CD4-positive, alpha-beta T cell (primary cell): Measurements from ENCODE around the gene CILP. TPM values are rescaled to one million over a fixed set of nuclear protein-coding genes. Genes with fewer than 3 reads are reported as not detected.

Experiments
- ATAC-seq: fragments of 200-7000 bp; cut with Tn5 transposase; one replicate; pipeline ENCODE4 v1.10.0; 2022; ENCODE audit warnings: mild to moderate bottlenecking; ENCODE audit not compliant: poor library complexity
- CTCF ChIA-PET: fragments of 350-600 bp; sonication (Branson Sonifier 250); formaldehyde crosslinking; loops from one replicate; lab custom pipeline; 2021; ENCODE audit warnings: antibody characterized with exemption, inconsistent platforms; lab: Charles Lee
- POLR2A ChIA-PET: fragments of 350-600 bp; sonication (Branson Sonifier 250); formaldehyde crosslinking; loops from one replicate; lab custom pipeline; 2021; ENCODE audit warnings: antibody characterized with exemption, inconsistent platforms; lab: Charles Lee
- DNase-seq, 14 experiments: peaks; one replicate each; pipeline ENCODE4 v3.0.0-alpha.2; 2013 to 2020; ENCODE audit warnings: mixed read lengths in 2 of 14
- H3K27ac ChIP-seq, 2 donors: one replicate each; pipeline versions ENCODE4 v1.5.1 to v1.7.0; 2013; ENCODE audit warnings: low read length in 2 of 2, low read depth in 1 of 2, mild to moderate bottlenecking in 1 of 2
- H3K27me3 ChIP-seq, 2 experiments: 1 replicate in 1 of 2; 2 replicates in 1 of 2; pipeline versions ENCODE4 v1.6.1 to v1.7.0; 2013; ENCODE audit warnings: low read length in 2 of 2, control low read depth in 1 of 2, mild to moderate bottlenecking in 1 of 2, moderate library complexity in 1 of 2; ENCODE audit not compliant: insufficient read depth in 2 of 2, control insufficient read depth in 1 of 2
- H3K36me3 ChIP-seq: one replicate; pipeline ENCODE4 v1.6.1; 2013; ENCODE audit warnings: low read length, control low read depth; ENCODE audit not compliant: insufficient read depth
- H3K4me1 ChIP-seq: one replicate; pipeline ENCODE4 v1.6.1; 2013; ENCODE audit warnings: low read length, control low read depth; ENCODE audit not compliant: insufficient read depth
- H3K4me3 ChIP-seq: one replicate; pipeline ENCODE4 v1.5.1; 2013; ENCODE audit warnings: mild to moderate bottlenecking, low read length, moderate library complexity
- H3K9me3 ChIP-seq, 2 experiments: 1 replicate in 1 of 2; 2 replicates in 1 of 2; pipeline versions ENCODE4 v1.6.1 to v1.7.0; 2013; ENCODE audit warnings: low read length in 2 of 2, mild to moderate bottlenecking in 2 of 2, control low read depth in 1 of 2, moderate library complexity in 1 of 2; ENCODE audit not compliant: control insufficient read depth in 1 of 2, insufficient read depth in 1 of 2
- H3K27ac Mint-ChIP-seq: one replicate; pipeline ENCODE4 v1.8.0; 2020; ENCODE audit warnings: mixed read lengths
- H3K27me3 Mint-ChIP-seq: one replicate; pipeline ENCODE4 v1.8.0; 2021; ENCODE audit warnings: mixed read lengths
- H3K36me3 Mint-ChIP-seq: one replicate; pipeline ENCODE4 v1.8.0; 2021; ENCODE audit warnings: low read depth, mixed read lengths
- H3K4me1 Mint-ChIP-seq: one replicate; pipeline ENCODE4 v1.8.0; 2021; ENCODE audit warnings: low read depth, mixed read lengths
- H3K4me3 Mint-ChIP-seq: one replicate; pipeline ENCODE4 v1.8.0; 2020; ENCODE audit warnings: mild to moderate bottlenecking, mixed read lengths
- H3K9me3 Mint-ChIP-seq: one replicate; pipeline ENCODE4 v1.8.0; 2020; ENCODE audit warnings: mixed read lengths
- CTCF ChIP-seq: fragments of 200-600 bp; IDR thresholded peaks from one replicate; pipeline ENCODE4 v1.8.0; 2022; ENCODE audit warnings: antibody characterized with exemption, mild to moderate bottlenecking
- intact Hi-C, 2 experiments: fragments of 100-400 bp; cut with DNase I in 1 of 2; cut with micrococcal nuclease in 1 of 2; formaldehyde crosslinking; loops; one replicate each; pipeline versions ENCODE4 v1.15.1 to v1.9.0; 2023 to 2025; cut with DNase I, micrococcal nuclease
- total RNA-seq, 174 experiments: library from RNA in 2 of 174; stranded (reverse) in 2 of 174; gene quantifications; one replicate each; pipeline ENCODE4 v1.2.3 and lab custom pipeline; 2021 to 2026

Gene CILP
- total RNA-seq, 2 experiments from 2014 or later = 0.31 to 0.33 TPM

DNA sequence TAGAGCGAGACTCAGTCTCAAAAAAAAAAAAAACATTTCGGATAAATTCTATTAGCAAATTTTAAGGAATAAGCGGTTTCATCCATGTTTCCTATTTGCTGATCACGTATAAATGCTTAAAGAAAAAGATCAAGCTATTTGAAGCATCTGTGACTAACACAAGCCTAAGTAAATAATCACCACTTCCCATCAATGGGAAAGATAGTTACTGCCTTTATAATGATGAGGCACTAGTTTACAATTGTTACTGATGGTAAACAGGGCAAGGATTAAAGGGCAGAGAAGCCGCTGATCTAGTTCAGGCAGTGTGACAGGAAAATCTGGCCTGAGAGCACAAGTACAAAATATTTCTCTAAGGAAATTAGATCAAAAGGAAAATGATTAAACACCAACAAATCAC is 39.8 kb downstream of the CILP start:
- Mint-ChIP-seq H3K27ac (no peak overlapping the region), H3K4me3 (no peak overlapping the region), H3K9me3 (no peaks in the 10 kb centered on the region), H3K4me1 (peaks cover 14% of the 10 kb centered on the region), H3K36me3 (peaks cover 59% of the 10 kb centered on the region), H3K27me3 (no peaks in the 10 kb centered on the region)
- Histone ChIP-seq H3K27ac (no peak overlapping the region), H3K4me3 (no peak overlapping the region), H3K36me3 (peaks cover 57% of the 10 kb centered on the region), H3K4me1 (no peaks in the 10 kb centered on the region), H3K27me3 (no peaks in the 10 kb centered on the region), H3K9me3 (no peaks in the 10 kb centered on the region)
- TF ChIP-seq CTCF = no peak
- ATAC-seq = no peak
- intact Hi-C loops = no loop called here
- CTCF ChIA-PET = no interaction called here
- DNase-seq = no peak
- POLR2A ChIA-PET = no interaction called here

DNA sequence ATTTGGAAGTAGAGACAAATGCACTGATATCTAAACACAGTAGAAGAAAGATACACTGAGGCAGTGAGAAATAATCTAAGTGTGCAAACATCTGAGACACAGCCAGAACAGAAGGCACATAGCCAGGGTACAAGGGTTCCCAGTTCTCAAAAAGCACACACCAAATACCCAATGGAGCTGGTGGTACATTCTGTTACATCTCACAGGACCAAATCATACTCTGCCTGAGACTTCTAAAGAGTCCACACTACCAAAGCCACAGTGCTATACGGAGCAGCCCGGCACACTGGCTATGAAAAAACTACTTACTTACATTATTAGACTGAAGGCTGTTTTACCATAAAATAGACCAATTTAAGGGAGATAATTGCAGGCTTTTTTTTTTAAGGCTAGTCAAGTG is 45.4 kb downstream of the CILP start:
- TF ChIP-seq CTCF = no peak
- H3K4me1 Mint-ChIP-seq = peaks cover 11% of the 10 kb centered on the region
- no peaks in the 10 kb centered on the region for H3K9me3 Mint-ChIP-seq
- peak overlapping the region; percentile 12 for H3K27ac Mint-ChIP-seq
- H3K4me3 Mint-ChIP-seq = no peak overlapping the region
- DNase-seq = no peak
- Histone ChIP-seq H3K4me1 (no peaks in the 10 kb centered on the region), H3K36me3 (peaks cover 60% of the 10 kb centered on the region), H3K9me3 (no peaks in the 10 kb centered on the region), H3K4me3 (no peak overlapping the region), H3K27ac (no peak overlapping the region), H3K27me3 (no peaks in the 10 kb centered on the region)
- POLR2A ChIA-PET = interaction anchor here (1.1 kb wide), 1 partner anchor 121 kb away, joined by 3 read pairs; the partner anchor contains the start of gene PARP16
- CTCF ChIA-PET = no interaction called here
- peaks cover 57% of the 10 kb centered on the region for H3K36me3 Mint-ChIP-seq
- H3K27me3 Mint-ChIP-seq = no peaks in the 10 kb centered on the region
- intact Hi-C loops = no loop called here
- no peak for ATAC-seq

DNA sequence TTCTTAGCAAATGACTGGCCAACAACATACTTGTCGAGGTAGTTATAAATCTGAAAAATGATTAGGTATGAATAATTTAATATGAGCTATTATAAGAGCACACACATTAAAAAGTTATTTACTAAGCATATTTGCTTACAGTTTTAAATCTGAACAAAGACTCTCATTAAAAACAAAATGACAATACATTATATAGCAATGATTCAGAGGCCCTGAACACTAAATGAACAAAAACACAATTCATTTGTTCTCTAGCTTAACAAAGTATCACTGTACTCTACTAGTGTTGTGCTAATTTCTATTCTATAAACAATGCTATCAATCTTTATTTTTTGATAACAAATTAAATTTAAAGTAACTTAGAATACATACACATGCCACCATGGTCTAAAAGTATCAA is 47.1 kb downstream of the CILP start:
- H3K27ac ChIP-seq = no peak overlapping the region
- Mint-ChIP-seq H3K36me3 (peaks cover 58% of the 10 kb centered on the region), H3K27ac (no peak overlapping the region), H3K4me3 (no peak overlapping the region), H3K27me3 (no peaks in the 10 kb centered on the region), H3K9me3 (no peaks in the 10 kb centered on the region), H3K4me1 (peaks cover 14% of the 10 kb centered on the region)
- H3K4me1 ChIP-seq = no peaks in the 10 kb centered on the region
- H3K36me3 ChIP-seq = peaks cover 54% of the 10 kb centered on the region
- intact Hi-C loops = no loop called here
- CTCF ChIA-PET = interaction anchor here (0.9 kb wide), 1 partner anchor 133 kb away, joined by 3 read pairs; no protein-coding TSS in a partner anchor
- POLR2A ChIA-PET = interaction anchor here (0.6 kb wide), 1 partner anchor 16 kb away, joined by 3 read pairs; no protein-coding TSS in a partner anchor
- H3K4me3 ChIP-seq = no peak overlapping the region
- ATAC-seq (no peak), DNase-seq (no peak)
- no peaks in the 10 kb centered on the region for H3K27me3 ChIP-seq
- H3K9me3 ChIP-seq = no peaks in the 10 kb centered on the region
- no peak for TF ChIP-seq CTCF
